Measurements from ENCODE around the gene HEPN1. TPM values are rescaled to one million over a fixed set of nuclear protein-coding genes. Genes with fewer than 3 reads are reported as not detected.
"Not testable (repeated sequence)": the region's sequence is repeated elsewhere in the genome, so short reads cannot be mapped to it uniquely, and the experiment has no call there.

Gene HEPN1
- total RNA-seq, 1 experiment from 2014 or later = not detected

DNA sequence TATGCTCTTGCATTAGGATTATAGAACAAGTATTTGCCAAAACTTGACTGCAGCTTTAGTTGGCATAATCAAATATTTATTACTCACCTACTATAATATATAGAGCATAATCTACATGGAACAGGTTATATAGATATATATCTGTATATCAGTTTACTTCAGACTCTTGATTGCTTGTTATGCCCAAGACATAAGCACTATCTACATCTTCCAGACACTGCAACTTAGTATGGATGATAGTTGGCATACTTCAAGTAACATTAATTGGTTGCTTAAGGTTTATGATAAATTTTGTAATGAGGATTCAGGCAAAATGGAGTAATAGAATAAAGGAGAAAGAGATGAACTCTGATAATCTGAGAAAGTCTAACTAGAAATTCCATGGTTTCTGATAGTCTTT is 36.0 kb downstream of the HEPN1 start:
- Histone ChIP-seq H3K27ac (peak overlapping the region; percentile 87), H3K9me3 (replicated peaks) (no peaks in the 10 kb centered on the region), H3K4me3 (peak overlapping the region; percentile 77), H3K36me3 (no peaks in the 10 kb centered on the region), H3K4me1 (peaks cover 4% of the 10 kb centered on the region; the same call in 1 of the 2 replicates), H3K27me3 (no peaks in the 10 kb centered on the region)
- DNase-seq = no peak

DNA sequence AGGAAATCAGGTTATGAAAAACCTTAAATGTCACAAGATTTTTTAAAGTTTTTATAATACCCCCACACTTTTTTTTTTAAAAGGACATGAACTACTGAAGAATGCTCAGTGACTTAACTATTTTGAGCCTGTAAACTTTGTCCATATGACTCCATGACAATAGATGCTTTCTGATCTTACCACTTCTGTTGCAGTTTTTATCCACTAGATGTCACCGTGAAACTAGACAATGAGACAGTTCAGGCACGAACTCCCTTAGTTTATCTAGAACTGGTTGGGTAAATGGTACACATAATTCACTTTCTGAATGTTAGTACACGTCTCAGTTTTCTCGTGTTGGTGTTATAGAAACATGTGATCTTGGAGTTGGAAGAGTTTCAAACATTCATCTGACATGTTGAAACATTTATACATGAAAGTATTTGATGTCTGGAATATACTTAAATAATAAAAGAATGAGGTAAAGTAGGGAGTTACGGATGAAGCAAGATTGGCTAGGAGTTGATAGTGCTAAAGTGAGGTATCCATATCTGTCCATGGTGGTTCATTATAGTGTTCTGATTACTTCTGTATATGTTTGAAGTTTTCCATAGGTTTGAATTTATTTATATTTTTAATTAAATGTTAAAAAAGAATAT is 43.0 kb downstream of the HEPN1 start:
- Histone ChIP-seq H3K36me3 (no peaks in the 10 kb centered on the region), H3K4me3 (no peak overlapping the region), H3K9me3 (replicated peaks) (no peaks in the 10 kb centered on the region), H3K27me3 (no peaks in the 10 kb centered on the region), H3K4me1 (no peaks in the 10 kb centered on the region), H3K27ac (no peak overlapping the region)
- DNase-seq = peak in 1 of 2 experiments; percentile 79

DNA sequence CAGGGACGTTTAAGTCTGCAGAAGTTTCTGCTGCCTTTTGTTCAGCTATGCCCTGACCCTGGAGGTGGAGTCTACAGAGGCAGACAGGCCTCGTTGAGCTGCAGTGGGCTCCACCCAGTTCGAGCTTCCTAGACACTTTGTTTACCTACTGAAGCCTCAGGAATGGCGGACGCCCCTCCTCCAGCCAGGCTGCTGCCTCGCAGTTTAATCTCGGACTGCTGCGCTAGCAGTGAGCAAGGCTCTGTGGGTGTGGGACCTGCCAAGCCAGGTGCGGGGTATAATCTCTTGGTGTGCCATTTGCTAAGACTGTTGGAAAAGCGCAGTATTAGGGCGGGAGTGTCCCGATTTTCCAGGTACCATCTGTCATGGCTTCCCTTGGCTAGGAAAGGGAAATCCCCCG is 49.1 kb downstream of the HEPN1 start:
- not testable (repeated sequence) for H3K4me3 ChIP-seq; H3K36me3 ChIP-seq; H3K27me3 ChIP-seq; DNase-seq; H3K9me3 ChIP-seq (replicated peaks); H3K4me1 ChIP-seq; H3K27ac ChIP-seq

Other genes starting within 250 kb of the HEPN1 start
- 0.43 and 0.63 TPM in 2 replicates for gene SIAE, start 245.5 kb upstream of the HEPN1 start, total RNA-seq (2014; rRNA removed; shearing (Covaris generic))
- gene SPA17, start 245.3 kb upstream of the HEPN1 start, total RNA-seq (2014; rRNA removed; shearing (Covaris generic)) = 4.0 and 6.0 TPM in 2 replicates
- gene NRGN, start 179.3 kb upstream of the HEPN1 start, total RNA-seq (2014; rRNA removed; shearing (Covaris generic)) = 4.5 and 4.6 TPM in 2 replicates
- gene VSIG2, start 167.0 kb upstream of the HEPN1 start, total RNA-seq (2014; rRNA removed; shearing (Covaris generic)) = not detected in 2 replicates
- 0.16 TPM in 1 of 2 replicates, not detected in the other for gene ESAM, start 157.0 kb upstream of the HEPN1 start, total RNA-seq (2014; rRNA removed; shearing (Covaris generic))
- 9.2 and 12.6 TPM in 2 replicates for gene MSANTD2, start 118.8 kb upstream of the HEPN1 start, total RNA-seq (2014; rRNA removed; shearing (Covaris generic))
- 5.1 and 7.0 TPM in 2 replicates for gene ROBO3, start 53.8 kb upstream of the HEPN1 start, total RNA-seq (2014; rRNA removed; shearing (Covaris generic))
- 0.10 and 0.22 TPM in 2 replicates for gene ROBO4, start 21.4 kb upstream of the HEPN1 start, total RNA-seq (2014; rRNA removed; shearing (Covaris generic))
- 0.05 TPM in 1 of 2 replicates, not detected in the other for gene HEPACAM, start 16.8 kb downstream of the HEPN1 start, total RNA-seq (2014; rRNA removed; shearing (Covaris generic))
- 10.2 and 11.5 TPM in 2 replicates for gene CCDC15, start 35.0 kb downstream of the HEPN1 start, total RNA-seq (2014; rRNA removed; shearing (Covaris generic))
- 2.9 and 4.0 TPM in 2 replicates for gene SLC37A2, start 144.1 kb downstream of the HEPN1 start, total RNA-seq (2014; rRNA removed; shearing (Covaris generic))
- 19.1 and 22.0 TPM in 2 replicates for gene TMEM218, start 192.4 kb downstream of the HEPN1 start, total RNA-seq (2014; rRNA removed; shearing (Covaris generic))
- gene PKNOX2, start 245.5 kb downstream of the HEPN1 start, total RNA-seq (2014; rRNA removed; shearing (Covaris generic)) = 13.1 and 15.1 TPM in 2 replicates